SK-N-SH treated with all-trans-retinoic acid at 6 μM for 48 hours (cell line): ENCODE data around the gene LSM2.

ENCODE experiments used
- OSR1 ChIP-seq: fragments of 250-450 bp; sonication (Bioruptor Pico); IDR thresholded peaks from 2 replicates; pipeline ENCODE4 v1.8.0; 2022; ENCODE audit warnings: moderate library complexity, mild to moderate bottlenecking, inconsistent platforms
- SNAI2 ChIP-seq: fragments of 250-450 bp; sonication (Bioruptor Pico); IDR thresholded peaks from 2 replicates; pipeline ENCODE4 v1.5.0; 2020; ENCODE audit warnings: mild to moderate bottlenecking, moderate library complexity
- TF ChIP-seq, protein P1 (sequence below): fragments of 250-450 bp; sonication (Bioruptor Pico); IDR thresholded peaks from 2 replicates; pipeline ENCODE4 v1.8.0; 2020; ENCODE audit warnings: mild to moderate bottlenecking, moderate library complexity, borderline replicate concordance

DNA sequence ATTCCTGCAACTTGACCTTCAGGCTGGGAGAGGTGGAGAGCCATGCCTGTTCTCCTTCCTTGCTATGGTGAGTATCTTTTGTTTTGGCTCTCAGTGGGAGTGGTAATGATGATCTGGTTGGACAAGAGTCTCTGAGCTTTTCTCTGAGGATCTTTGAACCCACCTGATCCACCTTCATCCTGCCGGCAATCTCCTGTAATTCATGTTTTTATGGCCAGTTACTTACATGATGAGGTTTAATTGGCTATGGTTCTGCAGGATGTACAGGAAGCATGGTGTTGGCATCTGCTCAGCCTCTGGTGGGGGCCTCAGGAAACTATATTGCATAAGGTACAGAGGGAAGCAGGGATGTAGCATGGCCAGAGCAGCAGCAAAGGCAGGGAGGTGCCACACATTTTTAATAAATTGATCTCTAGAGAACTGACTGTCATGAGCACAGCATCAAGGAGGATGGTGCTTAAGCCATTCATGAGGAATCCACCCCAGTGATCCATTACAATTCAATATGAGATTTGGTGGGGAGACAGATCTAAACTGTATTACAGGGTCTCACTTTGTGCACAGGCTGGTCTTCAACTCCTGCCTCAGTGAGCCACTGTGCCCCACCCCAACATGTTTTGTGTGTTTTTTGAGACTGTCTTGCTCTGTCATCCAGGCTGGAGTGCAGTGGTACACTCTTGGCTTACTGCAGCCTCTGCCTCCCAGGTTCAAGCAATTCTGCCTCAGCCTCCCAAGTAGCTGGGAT is 30.8 kb upstream of the LSM2 start:
- TF ChIP-seq SNAI2 (CRISPR knock-in tag) (no peak), OSR1 (CRISPR knock-in tag) (no peak)
- TF ChIP-seq, protein P1, sequence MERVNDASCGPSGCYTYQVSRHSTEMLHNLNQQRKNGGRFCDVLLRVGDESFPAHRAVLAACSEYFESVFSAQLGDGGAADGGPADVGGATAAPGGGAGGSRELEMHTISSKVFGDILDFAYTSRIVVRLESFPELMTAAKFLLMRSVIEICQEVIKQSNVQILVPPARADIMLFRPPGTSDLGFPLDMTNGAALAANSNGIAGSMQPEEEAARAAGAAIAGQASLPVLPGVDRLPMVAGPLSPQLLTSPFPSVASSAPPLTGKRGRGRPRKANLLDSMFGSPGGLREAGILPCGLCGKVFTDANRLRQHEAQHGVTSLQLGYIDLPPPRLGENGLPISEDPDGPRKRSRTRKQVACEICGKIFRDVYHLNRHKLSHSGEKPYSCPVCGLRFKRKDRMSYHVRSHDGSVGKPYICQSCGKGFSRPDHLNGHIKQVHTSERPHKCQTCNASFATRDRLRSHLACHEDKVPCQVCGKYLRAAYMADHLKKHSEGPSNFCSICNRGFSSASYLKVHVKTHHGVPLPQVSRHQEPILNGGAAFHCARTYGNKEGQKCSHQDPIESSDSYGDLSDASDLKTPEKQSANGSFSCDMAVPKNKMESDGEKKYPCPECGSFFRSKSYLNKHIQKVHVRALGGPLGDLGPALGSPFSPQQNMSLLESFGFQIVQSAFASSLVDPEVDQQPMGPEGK (CRISPR knock-in tag) = no peak
